Stimulated activated CD4-positive, alpha-beta T cell treated with anti-CD3 and anti-CD28 coated beads, Interleukin-2, amount 100 ng/mL, for 24 hours (primary cell): ENCODE results near the gene MAJIN.

Experiments used
- DNase-seq, 2 donors: peaks; one replicate each; pipeline ENCODE4 v3.0.0-alpha.2; 2020

Gene MAJIN

GRCh38 chr11:64891215-64891848 lies 80.6 kb downstream of the MAJIN start:
- no peak for DNase-seq

- no peak for DNase-seq
These were observed 81.4 kb downstream of the MAJIN start for GRCh38 chr11:64890522-64890939.

- no peak for DNase-seq
These were observed 83.0 kb downstream of the MAJIN start for GRCh38 chr11:64888729-64889511.

GRCh38 chr11:64888406-64888728 lies 83.5 kb downstream of the MAJIN start:
- DNase-seq, result no peak
